Occipital lobe (tissue), 3 donors: ENCODE data around the gene MAPT. TPM values are rescaled to one million over a fixed set of nuclear protein-coding genes. Genes with fewer than 3 reads are reported as not detected.

ENCODE experiments used
- DNase-seq: peaks from one replicate; lab custom pipeline; 2025; lab: John Stamatoyannopoulos, UW
- small RNA-seq: library from RNA; depleted of rRNA; stranded (forward); fragments of <200 nt; gene quantifications from one replicate; pipeline ENCODE3, GENCODE V24; 2014
- total RNA-seq: library from RNA; depleted of rRNA; stranded (reverse); fragments of >200 nt; gene quantifications from one replicate; pipeline ENCODE4 v1.2.3, GENCODE V29; 2014

MAPT gene
- total RNA-seq, 1 donor from 2014 or later, result 93.1 TPM

- DNase-seq, result no peak
Observed at GRCh38 chr17:46047856-46048255, 153.5 kb downstream of the MAPT start.

GRCh38 chr17:46049656-46050055 lies 155.3 kb downstream of the MAPT start:
- DNase-seq, result no peak

- no peak for DNase-seq
Observed at GRCh38 chr17:46053911-46054534, 159.7 kb downstream of the MAPT start.

GRCh38 chr17:46056800-46057304 lies 162.5 kb downstream of the MAPT start:
- DNase-seq, result no peak

- no peak for DNase-seq
Observed at GRCh38 chr17:46057366-46057765, 163.0 kb downstream of the MAPT start.

GRCh38 chr17:46059486-46059885 lies 165.1 kb downstream of the MAPT start:
- no peak for DNase-seq

GRCh38 chr17:46060461-46060860 lies 166.1 kb downstream of the MAPT start:
- no peak for DNase-seq

GRCh38 chr17:46061435-46061834 lies 167.1 kb downstream of the MAPT start:
- DNase-seq, result no peak

GRCh38 chr17:46063241-46063640 lies 168.9 kb downstream of the MAPT start:
- no peak for DNase-seq

- DNase-seq, result no peak
Observed at GRCh38 chr17:46064460-46064859, 170.1 kb downstream of the MAPT start.

GRCh38 chr17:46071796-46072195 lies 177.4 kb downstream of the MAPT start:
- DNase-seq, result no peak

GRCh38 chr17:46072998-46073397 lies 178.6 kb downstream of the MAPT start:
- no peak for DNase-seq

- DNase-seq, result no peak
Observed at GRCh38 chr17:46074540-46074939, 180.2 kb downstream of the MAPT start.

Small RNA genes lying within 50 kb of the gene (small RNA-seq; reads per million reads assigned to genes)
- gene RF00017, result not detected

Other genes starting within 250 kb of the MAPT start
- 6.6 TPM for gene CRHR1, start 110.2 kb upstream of the MAPT start, total RNA-seq
- gene SPPL2C, start 49.7 kb upstream of the MAPT start, total RNA-seq, result not detected
- gene STH, start 104.7 kb downstream of the MAPT start, total RNA-seq, result 3.9 TPM